Neural crest cell (in vitro differentiated cells): ENCODE results near the gene FBXO21. TPM values are rescaled to one million over a fixed set of nuclear protein-coding genes. Genes with fewer than 3 reads are reported as not detected.

Experiments used
- DNase-seq: peaks from one replicate; pipeline ENCODE4 v3.0.0; 2021; ENCODE audit warnings: low read depth, mixed read lengths, low spot score
- H3K27ac Mint-ChIP-seq: one replicate; pipeline ENCODE4 v1.8.0; 2021; ENCODE audit warnings: mild to moderate bottlenecking, mixed read lengths; ENCODE audit not compliant: unreplicated experiment
- H3K27me3 Mint-ChIP-seq: 2 replicates; pipeline ENCODE4 v1.8.0; 2021; ENCODE audit warnings: low read depth, mild to moderate bottlenecking, mixed read lengths
- H3K36me3 Mint-ChIP-seq: 2 replicates; pipeline ENCODE4 v1.8.0; 2021; ENCODE audit warnings: low read depth, mild to moderate bottlenecking, mixed read lengths
- H3K4me1 Mint-ChIP-seq: 2 replicates; pipeline ENCODE4 v1.8.0; 2021; ENCODE audit warnings: mixed read lengths
- H3K4me3 Mint-ChIP-seq: one replicate; pipeline ENCODE4 v1.8.0; 2021; ENCODE audit warnings: mild to moderate bottlenecking, mixed read lengths
- H3K9me3 Mint-ChIP-seq: 2 replicates; pipeline ENCODE4 v1.8.0; 2021; ENCODE audit warnings: mixed read lengths
- total RNA-seq: library from RNA; stranded (reverse); gene quantifications from 2 replicates; pipeline ENCODE4 v1.2.1, GENCODE V29; 2021
- TF ChIP-seq, protein P1 (sequence below): fragments of 200-600 bp; sonication (generic); conservative IDR thresholded peaks from 2 replicates; pipeline ENCODE4 v1.5.0; 2021; ENCODE audit warnings: antibody characterized with exemption, mild to moderate bottlenecking

FBXO21 gene
- total RNA-seq, 1 donor from 2014 or later, result 60.3 TPM

DNA sequence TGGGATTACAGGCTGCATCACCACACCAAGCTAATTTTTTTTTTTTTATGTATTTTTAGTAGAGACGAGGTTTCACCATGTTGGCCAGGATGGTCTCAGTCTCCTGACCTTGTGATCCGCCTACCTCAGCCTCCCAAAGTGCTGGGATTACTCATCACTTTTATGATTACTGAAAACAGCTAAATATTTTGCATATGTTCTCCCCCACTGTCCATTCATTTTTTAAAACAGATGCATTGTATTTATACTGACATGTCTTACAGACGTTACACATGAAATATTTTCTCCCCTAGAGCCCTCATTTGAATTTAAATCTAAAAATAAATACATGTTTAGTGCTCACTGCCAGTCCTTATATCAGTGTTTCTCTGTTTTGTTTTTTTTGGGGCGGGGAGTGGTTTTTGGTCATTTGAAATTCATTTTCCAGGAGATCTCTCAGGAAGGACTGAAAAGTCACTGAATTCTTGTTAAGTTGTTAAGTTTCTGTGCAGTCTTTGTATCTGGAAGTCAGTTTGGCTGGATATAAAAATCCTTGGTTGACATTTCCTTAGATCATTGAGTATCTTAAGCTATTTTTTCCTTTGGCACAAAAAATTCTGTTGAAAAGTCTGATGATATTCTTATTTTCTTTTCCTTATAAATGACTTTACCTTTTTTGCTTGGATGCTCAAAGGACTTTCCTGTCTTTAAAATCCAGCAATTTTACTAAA is 9.4 kb downstream of the FBXO21 start:
- Mint-ChIP-seq H3K27ac (no peak overlapping the region), H3K4me1 (no peaks in the 10 kb centered on the region), H3K9me3 (peaks cover 3% of the 10 kb centered on the region), H3K36me3 (peaks cover 49% of the 10 kb centered on the region), H3K4me3 (no peak overlapping the region), H3K27me3 (no peaks in the 10 kb centered on the region)
- TF ChIP-seq, protein P1, sequence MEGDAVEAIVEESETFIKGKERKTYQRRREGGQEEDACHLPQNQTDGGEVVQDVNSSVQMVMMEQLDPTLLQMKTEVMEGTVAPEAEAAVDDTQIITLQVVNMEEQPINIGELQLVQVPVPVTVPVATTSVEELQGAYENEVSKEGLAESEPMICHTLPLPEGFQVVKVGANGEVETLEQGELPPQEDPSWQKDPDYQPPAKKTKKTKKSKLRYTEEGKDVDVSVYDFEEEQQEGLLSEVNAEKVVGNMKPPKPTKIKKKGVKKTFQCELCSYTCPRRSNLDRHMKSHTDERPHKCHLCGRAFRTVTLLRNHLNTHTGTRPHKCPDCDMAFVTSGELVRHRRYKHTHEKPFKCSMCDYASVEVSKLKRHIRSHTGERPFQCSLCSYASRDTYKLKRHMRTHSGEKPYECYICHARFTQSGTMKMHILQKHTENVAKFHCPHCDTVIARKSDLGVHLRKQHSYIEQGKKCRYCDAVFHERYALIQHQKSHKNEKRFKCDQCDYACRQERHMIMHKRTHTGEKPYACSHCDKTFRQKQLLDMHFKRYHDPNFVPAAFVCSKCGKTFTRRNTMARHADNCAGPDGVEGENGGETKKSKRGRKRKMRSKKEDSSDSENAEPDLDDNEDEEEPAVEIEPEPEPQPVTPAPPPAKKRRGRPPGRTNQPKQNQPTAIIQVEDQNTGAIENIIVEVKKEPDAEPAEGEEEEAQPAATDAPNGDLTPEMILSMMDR, result no peak
- DNase-seq, result no peak

DNA sequence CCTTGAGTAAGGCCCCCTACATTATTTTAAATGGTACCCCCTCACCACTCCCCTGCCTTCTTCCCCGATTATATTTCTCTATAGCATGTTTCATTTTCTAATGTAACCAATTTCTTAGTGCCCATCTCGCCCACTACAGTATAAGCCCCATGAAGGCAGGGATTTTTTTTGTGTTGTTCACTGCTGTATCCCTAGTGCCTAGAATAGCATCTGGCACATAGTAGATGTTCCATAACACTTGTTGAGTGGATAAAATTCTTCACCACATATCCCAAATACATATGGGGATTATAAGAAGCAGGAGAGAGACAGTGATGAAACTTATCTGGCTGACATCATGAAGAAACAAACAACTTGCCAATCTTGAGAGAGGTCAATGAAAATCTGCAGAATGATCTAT is 11.5 kb downstream of the FBXO21 start:
- Mint-ChIP-seq H3K9me3 (peaks cover 3% of the 10 kb centered on the region), H3K27ac (no peak overlapping the region), H3K27me3 (no peaks in the 10 kb centered on the region), H3K4me1 (no peaks in the 10 kb centered on the region), H3K4me3 (no peak overlapping the region), H3K36me3 (peaks cover 41% of the 10 kb centered on the region)
- TF ChIP-seq, protein P1, result no peak
- DNase-seq, result no peak

DNA sequence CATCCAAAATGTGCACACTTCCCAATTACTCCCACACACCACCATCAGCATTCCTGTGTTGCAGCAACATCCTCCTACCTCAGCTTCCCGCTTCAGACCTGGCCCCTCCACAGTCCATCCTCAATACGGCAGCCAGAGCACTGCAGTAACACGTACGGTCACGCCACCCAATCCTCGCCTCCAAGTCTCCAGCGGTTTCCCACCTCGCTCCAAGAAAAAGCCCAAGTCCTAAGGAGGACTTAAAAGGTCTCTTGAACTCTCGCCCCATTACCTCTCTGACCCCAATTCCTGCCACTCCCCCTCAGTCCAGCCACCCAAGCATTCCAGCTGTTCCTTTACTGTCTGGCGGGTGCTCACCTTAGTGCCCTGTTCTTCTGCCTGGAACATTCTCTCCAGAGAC is 12.0 kb downstream of the FBXO21 start:
- TF ChIP-seq, protein P1, result no peak
- DNase-seq, result no peak
- no peak overlapping the region for H3K27ac Mint-ChIP-seq
- H3K27me3 Mint-ChIP-seq, result no peaks in the 10 kb centered on the region
- no peak overlapping the region for H3K4me3 Mint-ChIP-seq
- peaks cover 3% of the 10 kb centered on the region for H3K9me3 Mint-ChIP-seq
- no peaks in the 10 kb centered on the region for H3K4me1 Mint-ChIP-seq
- H3K36me3 Mint-ChIP-seq, result peaks cover 40% of the 10 kb centered on the region

DNA sequence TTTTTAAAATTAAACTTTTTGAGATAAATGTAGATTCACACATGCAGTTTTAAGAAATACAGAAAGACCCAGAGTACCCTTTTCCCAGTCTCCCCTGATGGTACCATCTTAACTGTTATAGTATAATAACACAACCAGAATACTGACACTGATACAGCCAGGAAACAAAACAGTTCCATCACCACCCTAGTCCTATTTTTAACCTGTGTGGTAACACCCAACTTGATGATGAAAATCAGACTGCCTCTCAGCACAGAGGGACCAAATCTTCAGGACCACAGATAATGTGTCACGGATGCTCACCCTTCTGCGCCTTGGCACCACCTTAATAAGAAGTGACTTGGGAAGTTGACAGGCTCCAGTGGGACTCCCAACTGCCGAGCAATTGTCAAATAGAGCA is 18.1 kb downstream of the FBXO21 start:
- H3K9me3 Mint-ChIP-seq, result no peaks in the 10 kb centered on the region
- H3K27me3 Mint-ChIP-seq, result no peaks in the 10 kb centered on the region
- DNase-seq, result no peak
- H3K4me3 Mint-ChIP-seq, result no peak overlapping the region
- H3K4me1 Mint-ChIP-seq, result peaks cover 6% of the 10 kb centered on the region
- TF ChIP-seq, protein P1, result no peak
- peak overlapping the region; percentile 31 for H3K27ac Mint-ChIP-seq
- peaks cover 25% of the 10 kb centered on the region for H3K36me3 Mint-ChIP-seq

DNA sequence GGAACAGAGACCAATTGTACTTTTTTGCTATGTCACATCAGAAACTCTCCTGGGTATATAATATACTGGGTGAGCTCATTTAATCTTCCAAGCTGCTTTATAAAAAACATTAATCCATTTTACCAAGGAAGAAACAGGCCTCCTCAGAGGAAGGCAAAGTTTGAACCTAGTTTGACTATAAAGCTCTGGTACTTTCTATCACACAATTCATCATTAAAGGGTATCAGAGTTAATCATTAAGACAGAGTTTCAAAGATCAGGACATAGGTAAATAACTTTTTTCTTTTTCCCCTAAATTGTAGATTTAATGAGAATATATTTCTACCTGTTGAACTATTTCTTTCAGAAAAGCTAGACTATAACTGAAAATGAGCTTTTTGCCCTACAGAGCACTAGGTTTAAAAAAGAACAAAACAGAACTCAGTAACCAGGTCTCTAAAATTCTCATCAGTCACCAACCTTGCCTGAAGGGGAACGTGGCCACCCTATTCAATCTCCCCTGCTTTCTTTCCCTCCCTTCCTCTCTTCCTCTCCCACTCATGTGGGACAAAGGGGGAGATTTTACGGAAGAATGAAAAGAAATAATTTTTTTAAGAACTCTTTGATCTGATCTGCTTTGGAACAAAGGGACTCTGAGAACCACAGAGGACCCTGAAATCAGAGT is 18.6 kb downstream of the FBXO21 start:
- no peak overlapping the region for H3K4me3 Mint-ChIP-seq
- DNase-seq, result no peak
- H3K9me3 Mint-ChIP-seq, result no peaks in the 10 kb centered on the region
- H3K4me1 Mint-ChIP-seq, result peaks cover 6% of the 10 kb centered on the region
- H3K36me3 Mint-ChIP-seq, result peaks cover 27% of the 10 kb centered on the region
- TF ChIP-seq, protein P1, result no peak
- no peak overlapping the region for H3K27ac Mint-ChIP-seq
- no peaks in the 10 kb centered on the region for H3K27me3 Mint-ChIP-seq
